PC-3 (cell line): ENCODE data around the gene FOXA3. TPM values are rescaled to one million over a fixed set of nuclear protein-coding genes. Genes with fewer than 3 reads are reported as not detected.

Experiments used
- ATAC-seq: fragments of 200-7000 bp; cut with Tn5 transposase; 2 replicates; pipeline ENCODE4 v1.9.1; 2020; ENCODE audit warnings: mild to moderate bottlenecking, moderate library complexity
- BruUV-seq: library from RNA; stranded (reverse); fragments of 400-500 nt; replicated peaks from 2 replicates; lab custom pipeline; 2021; lab: Mats Ljungman, UMichigan
- CTCF ChIA-PET: fragments of 300-600 bp; sonication (Branson Sonifier 250); formaldehyde crosslinking; loops from one replicate; lab custom pipeline; 2022; ENCODE audit warnings: antibody characterized with exemption; lab: Charles Lee
- POLR2A ChIA-PET: fragments of 300-600 bp; sonication (Branson Sonifier 250); formaldehyde crosslinking; loops from one replicate; lab custom pipeline; 2022; ENCODE audit warnings: antibody characterized with exemption; ENCODE audit not compliant: unreplicated experiment; lab: Charles Lee
- DNase-seq: peaks from one replicate; pipeline ENCODE4 v3.0.0-alpha.2; 2015
- H2AFZ ChIP-seq: fragments of 300-600 bp; sonication (generic); 2 replicates; pipeline ENCODE4 v1.6.0; 2016; ENCODE audit warnings: antibody characterized with exemption, low read length
- H3F3A ChIP-seq: fragments of 300-600 bp; sonication (generic); one replicate; pipeline ENCODE4 v1.6.0; 2017; ENCODE audit warnings: antibody characterized with exemption, low read length, control low read depth, mild to moderate bottlenecking; ENCODE audit not compliant: unreplicated experiment
- H3K27ac ChIP-seq: fragments of 300-600 bp; sonication (generic); 2 replicates; pipeline ENCODE4 v1.5.1; 2016; ENCODE audit warnings: mild to moderate bottlenecking, low read length
- H3K27me3 ChIP-seq: fragments of 300-600 bp; sonication (generic); 2 replicates; pipeline ENCODE4 v1.6.1; 2016; ENCODE audit warnings: low read length, mixed read lengths
- H3K36me3 ChIP-seq: fragments of 300-600 bp; sonication (generic); 2 replicates; pipeline ENCODE4 v1.6.1; 2016; ENCODE audit warnings: low read depth, mixed run types, low read length, mixed read lengths
- H3K4me1 ChIP-seq: fragments of 300-600 bp; sonication (generic); 2 replicates; pipeline ENCODE4 v1.5.1; 2016; ENCODE audit warnings: low read length; ENCODE audit not compliant: insufficient read depth
- H3K4me2 ChIP-seq: fragments of 300-600 bp; sonication (generic); 2 replicates; pipeline ENCODE4 v1.6.0; 2016; ENCODE audit warnings: low read length
- H3K4me3 ChIP-seq: fragments of 300-600 bp; sonication (generic); 2 replicates; pipeline ENCODE4 v1.5.1; 2016; ENCODE audit warnings: mild to moderate bottlenecking, low read length, mixed read lengths
- H3K79me2 ChIP-seq: fragments of 300-600 bp; sonication (generic); 2 replicates; pipeline ENCODE4 v1.6.1; 2017; ENCODE audit warnings: low read length, mixed read lengths
- H3K9ac ChIP-seq: fragments of 300-600 bp; sonication (generic); 2 replicates; pipeline ENCODE4 v1.6.0; 2016; ENCODE audit warnings: mild to moderate bottlenecking, low read length
- H3K9me2 ChIP-seq: fragments of 300-600 bp; sonication (generic); replicated peaks from 2 replicates; pipeline ENCODE4 v1.6.1; 2016; ENCODE audit warnings: mixed run types, low read length, mixed read lengths
- H3K9me3 ChIP-seq: fragments of 300-600 bp; sonication (generic); 2 replicates; pipeline ENCODE4 v1.6.1; 2016; ENCODE audit warnings: low read length, mixed read lengths
- H4K20me1 ChIP-seq: fragments of 300-600 bp; sonication (generic); 2 replicates; pipeline ENCODE4 v1.6.1; 2016; ENCODE audit warnings: low read length, mixed read lengths
- CTCF ChIP-seq: fragments of 300-600 bp; sonication (generic); conservative IDR thresholded peaks from 2 replicates; pipeline ENCODE4 v1.5.1; 2017; ENCODE audit warnings: antibody characterized with exemption, low read depth, mild to moderate bottlenecking, low read length
- EZH2 ChIP-seq: fragments of 300-600 bp; sonication (generic); IDR thresholded peaks from one replicate; pipeline ENCODE4 v1.6.1; 2017; ENCODE audit warnings: antibody characterized with exemption, mild to moderate bottlenecking, low read length; ENCODE audit not compliant: unreplicated experiment
- EZH2phosphoT487 ChIP-seq: fragments of 300-600 bp; sonication (generic); IDR thresholded peaks from 2 replicates; pipeline ENCODE4 v1.6.1; 2018; ENCODE audit warnings: mild to moderate bottlenecking, antibody characterized with exemption, low read length, borderline replicate concordance
- intact Hi-C: fragments of 100-400 bp; cut with micrococcal nuclease; formaldehyde crosslinking; loops from 2 replicates; pipeline ENCODE4 v1.9.0; 2023
- total RNA-seq: library from RNA; depleted of rRNA; stranded (reverse); fragments of >200 nt; gene quantifications from 2 replicates; pipeline ENCODE4 v1.2.3, GENCODE V29; 2014

Gene FOXA3
- total RNA-seq, 1 experiment from 2014 or later: 0.33 TPM

DNA sequence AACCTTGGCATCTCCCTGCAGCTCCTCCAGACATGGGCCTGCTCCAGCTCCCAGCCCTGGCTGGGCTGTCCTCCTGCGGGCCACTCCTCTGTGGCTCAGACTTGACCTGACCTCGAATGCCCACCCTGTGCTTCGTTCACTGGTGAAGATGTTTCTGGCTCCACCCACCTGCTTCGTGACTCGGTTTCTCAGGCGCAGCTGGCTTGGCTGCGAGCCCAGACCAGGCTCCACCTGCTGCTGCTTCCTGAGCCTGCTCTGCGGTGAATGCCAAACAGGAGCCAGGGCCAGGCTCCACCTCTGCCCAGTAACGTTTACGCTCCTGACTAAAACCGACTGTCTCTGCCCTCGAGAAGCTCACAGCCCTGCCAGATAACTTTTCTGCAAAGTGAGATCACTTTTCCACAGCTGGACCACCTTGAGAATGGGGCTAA, 40.1 kb upstream of the FOXA3 start:
- Histone ChIP-seq H3K9me2 (no peaks in the 10 kb centered on the region), H3F3A (no peaks in the 10 kb centered on the region), H3K27ac (no peak overlapping the region), H2AFZ (no peak overlapping the region), H3K9me3 (no peaks in the 10 kb centered on the region), H3K4me1 (no peaks in the 10 kb centered on the region), H3K36me3 (no peaks in the 10 kb centered on the region; the same call in 1 of the 2 replicates), H3K4me3 (no peak overlapping the region), H4K20me1 (no peaks in the 10 kb centered on the region), H3K79me2 (no peaks in the 10 kb centered on the region), H3K27me3 (no peaks in the 10 kb centered on the region), H3K4me2 (no peak overlapping the region), H3K9ac (no peak overlapping the region)
- POLR2A ChIA-PET: no interaction called here
- CTCF ChIA-PET: no interaction called here
- no TSS peak for BruUV-seq
- TF ChIP-seq CTCF (no peak), EZH2phosphoT487 (no peak), EZH2 (no peak)
- intact Hi-C loops: no loop called here
- no peak for DNase-seq
- no peak for ATAC-seq

GRCh38 chr19:45824531-45825262, 39.4 kb upstream of the FOXA3 start:
- CTCF ChIA-PET: no interaction called here
- ATAC-seq: no peak

More at GRCh38 chr19:45824531-45825262, 39.4 kb upstream of the FOXA3 start:
- Histone ChIP-seq H3K4me1 (no peaks in the 10 kb centered on the region), H3K27ac (no peak overlapping the region), H3K36me3 (peaks cover 3% of the 10 kb centered on the region), H3K4me2 (no peak overlapping the region), H2AFZ (no peak overlapping the region), H3K4me3 (no peak overlapping the region), H4K20me1 (no peaks in the 10 kb centered on the region), H3K9ac (no peak overlapping the region), H3K27me3 (no peaks in the 10 kb centered on the region), H3K79me2 (no peaks in the 10 kb centered on the region), H3K9me2 (no peaks in the 10 kb centered on the region), H3F3A (no peaks in the 10 kb centered on the region), H3K9me3 (no peaks in the 10 kb centered on the region)
- intact Hi-C loops: no loop called here
- DNase-seq: no peak
- TF ChIP-seq EZH2 (no peak), EZH2phosphoT487 (no peak), CTCF (no peak)
- POLR2A ChIA-PET: interaction anchor here (0.6 kb wide), 1 partner anchor 94 kb away, joined by 22 read pairs; the partner anchor contains the start of gene FBXO46
- no TSS peak for BruUV-seq
